ENCODE measurements around the gene OAS2.

GRCh38 chr12:113054948-113055486 lies 76.7 kb downstream of the OAS2 start:
- TF ChIP-seq POLR2A (IDR thresholded peaks at IDR 0.05) (no peak), CTCF (IDR thresholded peaks at IDR 0.05) (no peak)

Measured in stomach (tissue), 4 donors.